HCT116 (cell line): ENCODE measurements around the gene APOD.
"Not testable (repeated sequence)": the region's sequence is repeated elsewhere in the genome, so short reads cannot be mapped to it uniquely, and the experiment has no call there.

Experiments
- CBX3 ChIP-seq: IDR thresholded peaks from 2 replicates; pipeline ENCODE4 v1.6.1; 2012; ENCODE audit warnings: low read depth
- CTCF ChIP-seq, 3 experiments: fragments of 200-600 bp in 1 of 3; sonication (generic) in 1 of 3; IDR thresholded peaks in 2 of 3; conservative IDR thresholded peaks in 1 of 3; 2 replicates each; pipeline ENCODE4 v1.5.1; 2012 to 2017; ENCODE audit warnings: low read depth in 2 of 3, low read length in 2 of 3, antibody characterized with exemption in 1 of 3, borderline replicate concordance in 1 of 3, control low read depth in 1 of 3, mild to moderate bottlenecking in 1 of 3, mixed read lengths in 1 of 3, mixed run types in 1 of 3, moderate library complexity in 1 of 3; ENCODE audit not compliant: insufficient read depth in 1 of 3
- EGR1 ChIP-seq: IDR thresholded peaks from 2 replicates; pipeline ENCODE4 v1.6.1; 2012; ENCODE audit warnings: low read depth
- EZH2 ChIP-seq: fragments of 200-600 bp; sonication (generic); IDR thresholded peaks from 2 replicates; pipeline ENCODE4 v1.6.1; 2017; ENCODE audit warnings: antibody characterized with exemption, mixed run types
- MAX ChIP-seq: IDR thresholded peaks from 2 replicates; pipeline ENCODE4 v1.6.1; 2012
- REST ChIP-seq: IDR thresholded peaks from 2 replicates; pipeline ENCODE4 v1.6.1; 2012; ENCODE audit warnings: low read depth
- SIN3A ChIP-seq: IDR thresholded peaks from 2 replicates; pipeline ENCODE4 v1.6.1; 2012; ENCODE audit warnings: low read depth
- SP1 ChIP-seq: IDR thresholded peaks from 2 replicates; pipeline ENCODE4 v1.6.1; 2012; ENCODE audit warnings: low read depth
- SRF ChIP-seq: IDR thresholded peaks from 2 replicates; pipeline ENCODE4 v1.6.1; 2012; ENCODE audit warnings: low read depth
- YY1 ChIP-seq: IDR thresholded peaks from 2 replicates; pipeline ENCODE4 v1.6.1; 2011; ENCODE audit warnings: low read length, low read depth, moderate library complexity, mild to moderate bottlenecking; ENCODE audit not compliant: insufficient replicate concordance; ENCODE audit errors: extremely low read depth
- ZFX ChIP-seq: fragments of 450-650 bp; IDR thresholded peaks from 2 replicates; pipeline ENCODE4 v1.6.1; 2017

GRCh38 chr3:195623217-195623965 is 39.7 kb upstream of the APOD start:
- TF ChIP-seq CTCF (IDR thresholded peaks at IDR 0.05 in 2 of 3, conservative IDR thresholded peaks at IDR 0.05 in 1 of 3; ENCODE audit: borderline replicate concordance in 1 of 3, insufficient read depth in 1 of 3, low read depth in 2 of 3, low read length in 2 of 3); EZH2; CBX3; ZFX; YY1; MAX; SP1; SRF; SIN3A; REST; EGR1: not testable (repeated sequence)
